NCI-H2171 (cell line): Measurements from ENCODE around the gene ADCY9.

Experiments used
- DNase-seq: peaks from one replicate; lab custom pipeline; 2025; lab: John Stamatoyannopoulos, UW

ADCY9 gene

GRCh38 chr16:4003576-4003975, 112.7 kb downstream of the ADCY9 start:
- no peak for DNase-seq

DNA sequence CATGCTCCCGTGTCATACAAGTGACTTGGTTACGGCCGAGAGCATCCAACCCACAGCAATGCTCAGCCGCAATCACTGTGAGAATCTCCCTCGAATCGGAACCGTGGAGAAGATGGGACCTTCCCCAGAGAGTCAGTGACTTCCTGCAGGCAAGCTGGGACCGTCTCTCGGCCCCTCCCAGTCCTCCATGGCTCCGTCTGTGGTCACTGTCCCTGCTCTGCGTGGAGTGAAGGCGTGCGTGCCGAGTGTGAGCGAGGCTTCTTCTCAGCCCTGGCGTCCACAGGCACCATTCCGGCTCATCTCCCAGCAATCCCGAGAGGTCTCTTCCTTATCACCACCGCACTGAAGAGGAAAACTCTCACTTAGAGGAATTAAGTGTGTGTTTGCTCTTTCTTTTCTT, 113.1 kb downstream of the ADCY9 start:
- no peak for DNase-seq

DNA sequence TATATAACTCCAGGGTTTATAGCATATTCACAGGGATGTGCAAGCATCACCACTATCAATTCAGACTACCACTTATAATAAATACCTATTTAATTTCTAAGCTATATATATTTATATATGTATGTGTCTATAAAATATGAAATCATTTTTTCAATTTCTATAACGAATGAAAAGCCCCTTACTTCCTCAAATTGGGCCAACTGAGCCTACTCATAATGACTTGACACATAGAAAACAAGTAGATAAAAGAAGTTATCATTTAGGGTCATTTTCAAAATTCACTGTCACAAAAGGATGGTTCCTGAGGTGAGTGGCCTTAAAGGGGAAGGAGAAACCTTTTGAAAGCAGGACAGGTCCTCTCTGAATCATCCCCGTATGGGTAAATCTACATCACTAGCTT, 114.1 kb downstream of the ADCY9 start:
- no peak for DNase-seq

- peak; percentile 69 for DNase-seq
Measured at GRCh38 chr16:3999479-4000325, 116.5 kb downstream of the ADCY9 start.

- peak; percentile 55 for DNase-seq
Measured at GRCh38 chr16:3998793-3999478, 117.3 kb downstream of the ADCY9 start.

DNA sequence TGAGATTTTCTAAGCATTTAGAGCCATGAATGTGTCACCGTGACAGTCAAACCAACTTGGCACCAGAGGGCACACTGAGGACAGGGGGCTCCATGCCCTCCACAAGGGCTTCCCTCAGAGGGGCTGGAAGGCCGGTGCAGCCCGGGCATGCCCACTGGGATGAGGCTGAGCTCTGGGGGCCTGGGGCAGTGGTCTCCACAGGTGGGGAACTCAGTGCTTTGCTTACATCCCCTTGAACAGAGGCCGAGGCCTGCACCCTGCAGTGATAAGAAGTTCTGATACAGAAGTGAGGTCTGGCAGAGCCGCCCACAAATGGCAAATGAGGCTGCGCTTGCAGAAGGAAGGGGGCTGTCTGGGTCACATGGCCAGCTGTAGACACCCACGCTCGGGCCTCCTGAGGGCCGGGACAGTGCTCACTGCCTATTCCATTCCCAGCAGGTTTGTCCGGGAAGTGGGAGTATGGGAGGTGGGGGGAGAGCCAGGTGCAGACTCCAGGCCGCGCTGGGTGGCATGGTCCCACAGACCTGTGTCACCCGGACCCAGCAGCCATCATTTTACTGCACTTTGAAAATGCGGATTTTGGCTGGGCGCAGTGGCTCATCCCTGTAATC, 118.9 kb downstream of the ADCY9 start:
- DNase-seq, result no peak

- DNase-seq, result no peak
Measured at GRCh38 chr16:3995001-3995400, 121.2 kb downstream of the ADCY9 start.

DNA sequence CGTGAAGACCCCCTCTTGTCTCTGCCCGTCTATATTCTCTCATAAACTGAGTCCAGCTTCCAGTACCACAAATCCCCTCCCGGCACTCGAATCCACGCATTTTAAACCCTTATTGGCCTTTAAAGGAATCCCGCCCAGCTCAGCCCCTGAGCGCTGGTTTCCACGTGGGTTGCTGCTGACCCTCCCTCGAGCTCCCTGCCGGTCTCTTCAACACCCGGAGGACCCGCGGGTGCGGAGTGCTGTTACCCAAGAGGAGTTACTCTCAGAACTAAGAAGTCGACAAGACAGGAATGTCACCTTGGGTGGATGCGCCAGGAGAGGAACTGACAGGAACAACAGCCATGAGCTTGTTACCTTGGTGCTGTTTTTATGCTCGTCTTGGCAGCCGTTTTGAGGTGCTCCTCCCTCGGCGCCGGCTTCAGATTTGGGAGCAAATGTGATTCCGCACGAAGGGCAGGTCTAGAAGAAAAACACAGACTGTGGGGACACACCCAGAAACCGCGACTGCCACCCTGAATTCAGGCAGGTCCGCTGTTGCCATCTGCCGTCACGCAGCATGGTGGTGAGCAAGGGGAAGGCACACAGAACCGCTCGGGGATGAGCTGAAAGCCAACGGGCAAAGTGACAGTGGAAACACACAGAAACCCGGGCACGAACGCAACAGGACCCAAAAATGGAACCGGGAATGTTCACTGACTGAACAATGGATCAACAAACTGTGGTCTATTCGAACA, 123.0 kb downstream of the ADCY9 start:
- DNase-seq, result no peak

GRCh38 chr16:3992297-3993051, 123.8 kb downstream of the ADCY9 start:
- no peak for DNase-seq

DNA sequence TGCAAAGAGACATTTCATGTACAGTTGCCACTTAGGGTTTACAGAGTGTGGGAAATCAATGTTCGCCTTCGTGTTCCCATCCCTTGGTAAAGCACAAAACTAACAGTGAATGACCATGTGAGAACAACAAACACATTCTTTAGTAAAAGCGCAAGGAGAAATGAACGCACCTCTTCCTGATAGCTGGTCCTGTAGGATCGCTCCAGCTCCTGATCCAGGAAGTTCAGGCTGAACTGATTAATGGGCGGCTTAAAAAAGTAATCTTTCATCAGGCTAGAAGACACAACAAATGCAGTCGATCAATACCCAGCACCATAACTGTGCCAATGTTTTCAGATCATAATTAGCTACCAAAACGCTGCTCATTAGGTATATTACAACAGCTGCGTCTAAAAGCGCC, 127.4 kb downstream of the ADCY9 start:
- no peak for DNase-seq

GRCh38 chr16:3988011-3988410, 128.2 kb downstream of the ADCY9 start:
- no peak for DNase-seq

- DNase-seq, result no peak
Measured at GRCh38 chr16:3987231-3987630, 129.0 kb downstream of the ADCY9 start.

- no peak for DNase-seq
Measured at GRCh38 chr16:3986235-3986544, 130.1 kb downstream of the ADCY9 start.

GRCh38 chr16:3984111-3985060, 131.9 kb downstream of the ADCY9 start:
- no peak for DNase-seq

- DNase-seq, result no peak
Measured at GRCh38 chr16:3983081-3983520, 133.1 kb downstream of the ADCY9 start.

GRCh38 chr16:3982216-3982615, 134.0 kb downstream of the ADCY9 start:
- DNase-seq, result no peak

- DNase-seq, result no peak
Measured at GRCh38 chr16:3980253-3981111, 135.8 kb downstream of the ADCY9 start.

GRCh38 chr16:3979518-3979917, 136.7 kb downstream of the ADCY9 start:
- DNase-seq, result no peak

DNA sequence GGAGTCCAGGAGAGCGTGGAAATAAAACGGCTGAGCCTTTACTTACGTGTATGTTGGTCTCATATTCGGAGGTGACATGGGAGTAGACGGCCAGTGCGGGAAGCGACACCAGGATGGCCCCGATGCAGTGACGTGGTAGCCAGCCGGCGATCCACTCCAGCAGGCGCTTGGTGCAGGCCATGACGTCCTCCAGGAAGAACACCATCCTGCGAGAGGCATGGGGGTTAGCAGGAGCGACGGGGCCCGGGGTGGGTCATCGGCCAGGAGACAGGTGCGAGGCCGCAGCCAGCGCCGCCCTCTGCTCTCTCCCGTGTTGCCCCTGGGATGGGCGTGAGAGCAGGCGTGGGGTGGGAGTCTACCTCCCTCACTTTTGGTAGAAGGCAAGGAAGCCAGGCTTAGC, 137.2 kb downstream of the ADCY9 start:
- no peak for DNase-seq

GRCh38 chr16:3977376-3977775, 138.9 kb downstream of the ADCY9 start:
- DNase-seq, result no peak
